Epidermal melanocyte (primary cell): ENCODE data around the gene TOX3.

ENCODE experiments used
- DNase-seq: peaks from one replicate; pipeline ENCODE4 v3.0.0; 2011; ENCODE audit warnings: low spot score; ENCODE audit not compliant: insufficient read length

The TOX3 gene

GRCh38 chr16:52398491-52398960, 148.4 kb downstream of the TOX3 start:
- DNase-seq: no peak

- no peak for DNase-seq
Observed at GRCh38 chr16:52398021-52398420, 148.9 kb downstream of the TOX3 start.

GRCh38 chr16:52393448-52393847, 153.5 kb downstream of the TOX3 start:
- no peak for DNase-seq

- no peak for DNase-seq
Observed at GRCh38 chr16:52389045-52389444, 157.9 kb downstream of the TOX3 start.
